Glutamatergic neuron (in vitro differentiated cells): ENCODE measurements around the gene RAB11B. TPM values are rescaled to one million over a fixed set of nuclear protein-coding genes. Genes with fewer than 3 reads are reported as not detected.

Experiments used
- DNase-seq: peaks from one replicate; pipeline ENCODE4 v3.0.0; 2022
- H3K27ac Mint-ChIP-seq: one replicate; pipeline ENCODE4 v1.8.0; 2020; ENCODE audit warnings: mild to moderate bottlenecking, mixed read lengths, inconsistent platforms; ENCODE audit not compliant: unreplicated experiment
- H3K27me3 Mint-ChIP-seq: one replicate; pipeline ENCODE4 v1.8.0; 2020; ENCODE audit warnings: mild to moderate bottlenecking, moderate library complexity, mixed read lengths, inconsistent platforms; ENCODE audit not compliant: unreplicated experiment
- H3K36me3 Mint-ChIP-seq: one replicate; pipeline ENCODE4 v1.8.0; 2020; ENCODE audit warnings: mild to moderate bottlenecking, mixed read lengths, inconsistent platforms; ENCODE audit not compliant: unreplicated experiment
- H3K4me1 Mint-ChIP-seq: one replicate; pipeline ENCODE4 v1.8.0; 2020; ENCODE audit warnings: mild to moderate bottlenecking, low read depth, mixed read lengths, inconsistent platforms; ENCODE audit not compliant: unreplicated experiment
- H3K4me3 Mint-ChIP-seq: one replicate; pipeline ENCODE4 v1.8.0; 2020; ENCODE audit warnings: mild to moderate bottlenecking, mixed read lengths, inconsistent platforms; ENCODE audit not compliant: unreplicated experiment
- H3K9me3 Mint-ChIP-seq: one replicate; pipeline ENCODE4 v1.8.0; 2020; ENCODE audit warnings: mild to moderate bottlenecking, moderate library complexity, mixed read lengths, inconsistent platforms; ENCODE audit not compliant: unreplicated experiment
- total RNA-seq: library from RNA; stranded (reverse); fragmentation: NEBNext Ultra II Directional; extraction: Animal tissue kit (Norgen Biotek cat#: 25700); gene quantifications from one replicate; pipeline ENCODE4 v1.2.1, GENCODE V29; 2021; ENCODE audit not compliant: unreplicated experiment
- TF ChIP-seq, protein P1 (sequence below): fragments of 200-600 bp; sonication (generic); IDR thresholded peaks from one replicate; pipeline ENCODE4 v1.5.0; 2021; ENCODE audit not compliant: partially characterized antibody, unreplicated experiment

RAB11B gene
- total RNA-seq, 1 donor from 2014 or later: 137 TPM

GRCh38 chr19:8360196-8360595, 30.0 kb upstream of the RAB11B start:
- no peak for DNase-seq
- Mint-ChIP-seq H3K4me3 (no peak overlapping the region), H3K27ac (no peak overlapping the region), H3K36me3 (no peaks in the 10 kb centered on the region), H3K9me3 (no peaks in the 10 kb centered on the region), H3K4me1 (peaks cover 2% of the 10 kb centered on the region), H3K27me3 (peaks cover 9% of the 10 kb centered on the region)
- TF ChIP-seq, protein P1, sequence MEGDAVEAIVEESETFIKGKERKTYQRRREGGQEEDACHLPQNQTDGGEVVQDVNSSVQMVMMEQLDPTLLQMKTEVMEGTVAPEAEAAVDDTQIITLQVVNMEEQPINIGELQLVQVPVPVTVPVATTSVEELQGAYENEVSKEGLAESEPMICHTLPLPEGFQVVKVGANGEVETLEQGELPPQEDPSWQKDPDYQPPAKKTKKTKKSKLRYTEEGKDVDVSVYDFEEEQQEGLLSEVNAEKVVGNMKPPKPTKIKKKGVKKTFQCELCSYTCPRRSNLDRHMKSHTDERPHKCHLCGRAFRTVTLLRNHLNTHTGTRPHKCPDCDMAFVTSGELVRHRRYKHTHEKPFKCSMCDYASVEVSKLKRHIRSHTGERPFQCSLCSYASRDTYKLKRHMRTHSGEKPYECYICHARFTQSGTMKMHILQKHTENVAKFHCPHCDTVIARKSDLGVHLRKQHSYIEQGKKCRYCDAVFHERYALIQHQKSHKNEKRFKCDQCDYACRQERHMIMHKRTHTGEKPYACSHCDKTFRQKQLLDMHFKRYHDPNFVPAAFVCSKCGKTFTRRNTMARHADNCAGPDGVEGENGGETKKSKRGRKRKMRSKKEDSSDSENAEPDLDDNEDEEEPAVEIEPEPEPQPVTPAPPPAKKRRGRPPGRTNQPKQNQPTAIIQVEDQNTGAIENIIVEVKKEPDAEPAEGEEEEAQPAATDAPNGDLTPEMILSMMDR: no peak

DNA sequence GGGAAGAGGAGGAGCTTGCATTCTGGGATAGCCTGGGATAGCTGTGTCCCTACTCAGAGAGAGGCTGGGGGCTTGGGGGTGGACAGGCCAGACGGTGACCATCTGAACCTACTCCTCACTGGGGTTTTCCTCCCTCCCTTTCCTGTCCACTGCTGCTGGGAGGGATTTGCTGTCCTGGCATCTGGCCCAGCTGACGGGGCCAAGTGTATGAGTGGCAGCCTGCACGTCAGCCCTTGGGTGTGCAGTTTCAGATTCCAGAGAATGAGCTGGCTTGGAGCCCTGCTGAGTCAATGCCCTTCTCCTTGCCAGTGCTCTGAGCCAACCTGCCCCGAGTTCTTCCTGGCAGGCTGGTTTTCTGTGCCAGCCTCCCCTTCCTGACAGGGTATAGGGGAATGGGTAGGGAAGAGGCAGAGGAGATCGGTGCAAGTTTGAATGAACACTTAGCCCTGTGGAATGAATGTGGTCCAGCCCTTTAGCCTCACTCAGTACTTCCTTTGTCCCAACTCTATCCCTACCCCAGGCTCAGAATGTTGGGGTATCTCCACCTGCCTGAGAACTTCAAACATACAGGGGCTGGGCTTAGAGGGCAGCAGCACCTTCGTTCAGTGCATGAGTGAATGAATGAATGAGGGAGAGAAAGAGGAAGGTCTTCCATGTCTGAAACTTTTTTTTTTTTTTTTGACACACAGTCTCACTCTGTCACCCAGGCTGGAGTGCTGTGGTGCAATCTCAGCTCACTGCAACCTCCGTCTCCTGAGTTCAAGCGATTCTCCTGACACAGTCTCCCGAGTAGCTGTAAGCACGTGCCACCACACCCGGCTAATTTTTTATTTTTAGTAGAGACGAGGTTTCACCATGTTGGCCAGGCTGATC, 28.0 kb upstream of the RAB11B start:
- H3K4me1 Mint-ChIP-seq: peaks cover 2% of the 10 kb centered on the region
- TF ChIP-seq, protein P1: no peak
- no peak overlapping the region for H3K4me3 Mint-ChIP-seq
- DNase-seq: no peak
- peaks cover 1% of the 10 kb centered on the region for H3K9me3 Mint-ChIP-seq
- no peak overlapping the region for H3K27ac Mint-ChIP-seq
- H3K27me3 Mint-ChIP-seq: peaks cover 9% of the 10 kb centered on the region
- H3K36me3 Mint-ChIP-seq: no peaks in the 10 kb centered on the region

- Mint-ChIP-seq H3K36me3 (no peaks in the 10 kb centered on the region), H3K9me3 (peaks cover 4% of the 10 kb centered on the region), H3K4me1 (peaks cover 2% of the 10 kb centered on the region), H3K27me3 (peaks cover 14% of the 10 kb centered on the region), H3K27ac (no peak within 1 kb of the TSS), H3K4me3 (peak within 1 kb of the TSS; percentile 77)
- peak; percentile 64 for DNase-seq
- TF ChIP-seq, protein P1: no peak
Observed at GRCh38 chr19:8363803-8364771, 26.1 kb upstream of the RAB11B start, which contains the start of gene ANGPTL4. Gene ANGPTL4 (plus strand): TSS chr19:8364155. CDS start chr19:8364322, 167 bp downstream.

DNA sequence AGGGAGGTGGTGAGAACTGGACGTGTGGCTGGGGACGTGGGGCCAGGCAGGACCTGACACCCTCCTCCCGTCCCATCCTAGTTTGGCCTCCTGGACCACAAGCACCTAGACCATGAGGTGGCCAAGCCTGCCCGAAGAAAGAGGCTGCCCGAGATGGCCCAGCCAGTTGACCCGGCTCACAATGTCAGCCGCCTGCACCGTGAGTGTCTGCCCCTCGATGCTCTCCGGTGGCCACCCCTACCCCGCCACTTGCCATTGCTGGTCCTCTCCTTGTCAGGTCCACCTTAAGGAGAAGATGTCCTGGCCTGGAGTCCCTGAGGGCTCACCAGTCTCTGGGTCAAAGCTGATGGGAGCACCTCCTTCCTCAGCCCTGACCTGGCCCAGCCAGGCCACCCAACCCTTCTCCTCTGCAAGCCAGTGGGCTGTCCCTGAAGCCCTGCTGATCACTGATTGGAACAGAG, 24.0 kb upstream of the RAB11B start:
- TF ChIP-seq, protein P1: no peak
- peaks cover 14% of the 10 kb centered on the region for H3K27me3 Mint-ChIP-seq
- H3K4me3 Mint-ChIP-seq: no peak overlapping the region
- no peak overlapping the region for H3K27ac Mint-ChIP-seq
- peaks cover 4% of the 10 kb centered on the region for H3K9me3 Mint-ChIP-seq
- no peaks in the 10 kb centered on the region for H3K36me3 Mint-ChIP-seq
- H3K4me1 Mint-ChIP-seq: peaks cover 2% of the 10 kb centered on the region
- no peak for DNase-seq
